C4-2B (cell line): ENCODE measurements around the gene GUF1.

Source experiments
- ZFX ChIP-seq: fragments of 450-650 bp; IDR thresholded peaks from 2 replicates; pipeline ENCODE4 v1.6.1; 2017
- TF ChIP-seq, protein P1 (sequence below): fragments of 450-650 bp; conservative IDR thresholded peaks from 2 replicates; pipeline ENCODE4 v1.5.1; 2017; ENCODE audit warnings: mild to moderate bottlenecking

DNA sequence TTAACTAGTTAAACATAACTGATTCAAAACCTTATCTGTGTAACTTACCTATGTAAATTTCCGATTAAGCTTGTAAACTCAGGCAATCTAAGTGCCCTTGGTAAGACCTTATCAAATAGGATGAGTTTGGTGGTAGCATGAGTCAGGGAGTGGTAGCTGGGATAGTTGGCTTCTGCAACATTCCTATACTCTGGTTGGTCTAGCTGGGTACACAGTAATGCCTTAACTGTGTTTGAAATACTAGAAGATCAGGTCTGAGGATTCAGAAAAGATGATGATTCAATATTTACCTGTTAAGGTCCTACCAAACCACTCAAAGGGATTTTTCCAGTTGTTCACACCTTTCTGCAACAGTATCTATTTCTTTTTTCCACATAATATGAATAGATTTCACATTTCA lies 32.1 kb upstream of the GUF1 start:
- TF ChIP-seq, protein P1, sequence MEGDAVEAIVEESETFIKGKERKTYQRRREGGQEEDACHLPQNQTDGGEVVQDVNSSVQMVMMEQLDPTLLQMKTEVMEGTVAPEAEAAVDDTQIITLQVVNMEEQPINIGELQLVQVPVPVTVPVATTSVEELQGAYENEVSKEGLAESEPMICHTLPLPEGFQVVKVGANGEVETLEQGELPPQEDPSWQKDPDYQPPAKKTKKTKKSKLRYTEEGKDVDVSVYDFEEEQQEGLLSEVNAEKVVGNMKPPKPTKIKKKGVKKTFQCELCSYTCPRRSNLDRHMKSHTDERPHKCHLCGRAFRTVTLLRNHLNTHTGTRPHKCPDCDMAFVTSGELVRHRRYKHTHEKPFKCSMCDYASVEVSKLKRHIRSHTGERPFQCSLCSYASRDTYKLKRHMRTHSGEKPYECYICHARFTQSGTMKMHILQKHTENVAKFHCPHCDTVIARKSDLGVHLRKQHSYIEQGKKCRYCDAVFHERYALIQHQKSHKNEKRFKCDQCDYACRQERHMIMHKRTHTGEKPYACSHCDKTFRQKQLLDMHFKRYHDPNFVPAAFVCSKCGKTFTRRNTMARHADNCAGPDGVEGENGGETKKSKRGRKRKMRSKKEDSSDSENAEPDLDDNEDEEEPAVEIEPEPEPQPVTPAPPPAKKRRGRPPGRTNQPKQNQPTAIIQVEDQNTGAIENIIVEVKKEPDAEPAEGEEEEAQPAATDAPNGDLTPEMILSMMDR = no peak
- no peak for TF ChIP-seq ZFX
